Breast epithelium (tissue), 3 donors: Measurements from ENCODE around the gene ABCC2.

Source experiments
- CTCF ChIP-seq, 3 donors: fragments of 450-650 bp; IDR thresholded peaks; one replicate each; pipeline ENCODE4 v1.5.1; 2016 to 2017; ENCODE audit warnings: antibody characterized with exemption in 3 of 3, mild to moderate bottlenecking in 3 of 3, moderate library complexity in 3 of 3
- POLR2AphosphoS5 ChIP-seq, 3 donors: sonication (generic); formaldehyde crosslinking; IDR thresholded peaks; one replicate each; pipeline ENCODE4 v1.6.1; 2017; ENCODE audit warnings: antibody characterized with exemption in 3 of 3

- TF ChIP-seq CTCF (IDR thresholded peaks at IDR 0.05): no peak
- TF ChIP-seq POLR2AphosphoS5 (IDR thresholded peaks at IDR 0.05): no peak
Observed at GRCh38 chr10:99849536-99849935, 67.1 kb downstream of the ABCC2 start.
